ENCODE data around the gene CHMP4A. TPM values are rescaled to one million over a fixed set of nuclear protein-coding genes. Genes with fewer than 3 reads are reported as not detected.
"Not testable (repeated sequence)": the region's sequence is repeated elsewhere in the genome, so short reads cannot be mapped to it uniquely, and the experiment has no call there.

CHMP4A gene
- total RNA-seq, 1 donor from 2014 or later: 33.1 TPM

DNA sequence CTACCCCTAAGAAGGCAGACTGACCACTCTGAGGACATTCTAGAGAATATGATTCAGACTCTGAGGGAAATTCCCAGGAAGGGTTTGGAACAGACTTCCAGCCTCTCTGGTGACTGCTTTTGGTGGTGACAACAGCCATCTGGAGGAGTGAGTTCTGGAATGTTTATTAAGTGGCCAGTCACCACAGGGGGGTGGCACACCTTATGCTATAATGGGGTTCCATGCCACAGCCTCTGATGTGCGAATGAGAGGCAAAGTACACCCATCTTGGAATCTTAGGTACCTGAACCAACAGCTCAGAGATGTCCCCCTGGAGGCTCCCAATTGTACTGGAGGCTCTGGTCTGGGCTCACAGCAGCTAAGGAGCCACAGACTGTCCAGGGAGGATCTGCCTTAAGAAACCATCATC lies 38.6 kb upstream of the CHMP4A start:
- DNase-seq: no peak
- Histone ChIP-seq H3K4me1 (no peaks in the 10 kb centered on the region), H3K4me3 (no peak overlapping the region), H3K27ac (replicated peaks) (no peak overlapping the region), H3K36me3 (peaks cover 3% of the 10 kb centered on the region), H3K27me3 (ENCODE audit: low read depth) (no peaks in the 10 kb centered on the region), H3K9me3 (replicated peaks) (no peaks in the 10 kb centered on the region)
- TF ChIP-seq, protein P1, sequence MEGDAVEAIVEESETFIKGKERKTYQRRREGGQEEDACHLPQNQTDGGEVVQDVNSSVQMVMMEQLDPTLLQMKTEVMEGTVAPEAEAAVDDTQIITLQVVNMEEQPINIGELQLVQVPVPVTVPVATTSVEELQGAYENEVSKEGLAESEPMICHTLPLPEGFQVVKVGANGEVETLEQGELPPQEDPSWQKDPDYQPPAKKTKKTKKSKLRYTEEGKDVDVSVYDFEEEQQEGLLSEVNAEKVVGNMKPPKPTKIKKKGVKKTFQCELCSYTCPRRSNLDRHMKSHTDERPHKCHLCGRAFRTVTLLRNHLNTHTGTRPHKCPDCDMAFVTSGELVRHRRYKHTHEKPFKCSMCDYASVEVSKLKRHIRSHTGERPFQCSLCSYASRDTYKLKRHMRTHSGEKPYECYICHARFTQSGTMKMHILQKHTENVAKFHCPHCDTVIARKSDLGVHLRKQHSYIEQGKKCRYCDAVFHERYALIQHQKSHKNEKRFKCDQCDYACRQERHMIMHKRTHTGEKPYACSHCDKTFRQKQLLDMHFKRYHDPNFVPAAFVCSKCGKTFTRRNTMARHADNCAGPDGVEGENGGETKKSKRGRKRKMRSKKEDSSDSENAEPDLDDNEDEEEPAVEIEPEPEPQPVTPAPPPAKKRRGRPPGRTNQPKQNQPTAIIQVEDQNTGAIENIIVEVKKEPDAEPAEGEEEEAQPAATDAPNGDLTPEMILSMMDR (IDR thresholded peaks at IDR 0.05; ENCODE audit: borderline replicate concordance): no peak
- intact Hi-C loops (cut with micrococcal nuclease): no loop called here

DNA sequence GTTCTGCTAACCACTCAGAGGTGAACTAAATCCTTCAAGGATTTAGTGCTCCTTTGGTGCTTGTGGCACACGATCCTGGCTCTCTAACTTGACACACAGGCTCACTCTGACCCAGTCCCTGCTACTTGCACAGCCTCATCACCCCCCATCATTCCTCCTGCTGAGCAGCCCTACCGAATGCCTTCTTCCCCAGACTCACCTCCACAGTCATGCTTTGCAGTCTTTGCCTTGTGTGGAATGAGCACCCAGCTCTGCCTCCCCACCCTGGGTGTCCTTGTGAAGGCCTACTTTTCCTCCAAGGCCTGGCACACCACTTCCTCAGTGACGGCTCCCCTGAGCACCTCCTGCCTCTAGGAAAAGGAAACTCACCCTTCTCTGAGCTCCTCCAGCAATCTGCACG lies 37.1 kb upstream of the CHMP4A start:
- no peak overlapping the region for H3K4me3 ChIP-seq
- TF ChIP-seq, protein P1 (IDR thresholded peaks at IDR 0.05; ENCODE audit: borderline replicate concordance): no peak
- intact Hi-C loops (cut with micrococcal nuclease): no loop called here
- no peak for DNase-seq
- no peaks in the 10 kb centered on the region for H3K4me1 ChIP-seq
- H3K27ac ChIP-seq (replicated peaks): no peak overlapping the region
- peaks cover 3% of the 10 kb centered on the region for H3K36me3 ChIP-seq
- no peaks in the 10 kb centered on the region for H3K27me3 ChIP-seq (ENCODE audit: low read depth)
- H3K9me3 ChIP-seq (replicated peaks): no peaks in the 10 kb centered on the region

DNA sequence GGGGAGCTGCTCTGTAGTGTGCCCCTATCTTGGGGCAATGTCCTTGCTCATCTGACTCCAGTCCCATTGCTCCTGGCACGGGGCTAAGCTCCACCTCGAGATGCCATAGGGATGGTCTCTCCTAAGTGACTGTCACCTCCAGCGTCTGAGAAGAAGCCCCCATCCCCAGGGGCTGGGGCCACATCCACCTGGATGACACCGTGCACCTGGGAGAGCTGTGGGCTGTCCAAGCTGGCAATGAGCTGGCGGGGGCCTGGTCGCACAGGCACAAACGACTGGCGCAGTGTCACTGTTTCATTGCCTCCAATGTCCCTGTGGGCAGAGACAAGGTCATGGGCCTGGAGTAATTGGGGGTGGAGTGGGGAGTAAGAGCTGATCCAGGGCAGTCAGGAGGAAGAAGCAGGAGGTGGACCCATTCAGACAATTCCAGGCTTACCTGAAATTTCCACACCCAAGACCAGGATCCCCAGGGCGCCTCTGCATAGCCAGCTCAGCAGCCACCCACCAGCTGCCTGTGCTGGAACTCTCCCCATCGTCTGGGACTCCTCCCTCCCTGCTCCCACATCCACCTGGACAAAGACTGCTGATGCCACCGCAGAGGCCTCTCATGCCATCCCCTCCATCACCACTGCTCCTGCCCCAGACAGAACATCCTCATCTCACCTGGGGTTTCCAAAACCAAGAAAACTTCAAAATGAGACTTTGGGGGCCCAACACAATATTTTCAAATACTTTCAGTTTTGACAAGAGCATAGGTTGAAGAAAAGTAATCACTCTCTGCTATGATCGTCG lies 36.1 kb upstream of the CHMP4A start:
- Histone ChIP-seq H3K9me3 (replicated peaks) (no peaks in the 10 kb centered on the region), H3K4me3 (no peak overlapping the region), H3K27me3 (ENCODE audit: low read depth) (no peaks in the 10 kb centered on the region), H3K27ac (replicated peaks) (no peak overlapping the region), H3K36me3 (peaks cover 3% of the 10 kb centered on the region), H3K4me1 (no peaks in the 10 kb centered on the region)
- intact Hi-C loops (cut with micrococcal nuclease): no loop called here
- no peak for DNase-seq
- TF ChIP-seq, protein P1 (IDR thresholded peaks at IDR 0.05; ENCODE audit: borderline replicate concordance): no peak

DNA sequence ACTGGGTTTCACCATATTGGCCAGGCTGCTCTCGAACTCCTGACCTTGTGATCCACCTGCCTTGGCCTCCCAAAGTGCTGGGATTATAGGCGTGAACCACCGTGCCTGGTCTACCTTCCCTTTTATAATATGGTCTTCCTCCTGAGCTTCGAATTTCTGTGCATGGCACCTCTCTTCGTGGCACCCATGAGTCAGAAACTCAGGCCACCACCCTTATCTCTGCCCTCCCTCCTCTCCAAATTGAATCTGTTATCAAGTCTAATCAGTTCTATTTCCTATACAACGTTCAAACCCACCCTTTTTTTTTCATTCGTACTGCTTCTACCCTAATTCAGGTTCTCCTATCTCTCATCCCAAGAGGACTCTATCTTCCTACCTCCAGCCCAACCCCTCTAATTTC lies 34.1 kb upstream of the CHMP4A start:
- H3K27ac ChIP-seq (replicated peaks): no peak overlapping the region
- DNase-seq: no peak
- intact Hi-C loops (cut with micrococcal nuclease): no loop called here
- TF ChIP-seq, protein P1 (IDR thresholded peaks at IDR 0.05; ENCODE audit: borderline replicate concordance): no peak
- no peak overlapping the region for H3K4me3 ChIP-seq
- H3K27me3 ChIP-seq (ENCODE audit: low read depth): no peaks in the 10 kb centered on the region
- peaks cover 10% of the 10 kb centered on the region for H3K4me1 ChIP-seq
- H3K36me3 ChIP-seq: no peaks in the 10 kb centered on the region
- H3K9me3 ChIP-seq (replicated peaks): no peaks in the 10 kb centered on the region

DNA sequence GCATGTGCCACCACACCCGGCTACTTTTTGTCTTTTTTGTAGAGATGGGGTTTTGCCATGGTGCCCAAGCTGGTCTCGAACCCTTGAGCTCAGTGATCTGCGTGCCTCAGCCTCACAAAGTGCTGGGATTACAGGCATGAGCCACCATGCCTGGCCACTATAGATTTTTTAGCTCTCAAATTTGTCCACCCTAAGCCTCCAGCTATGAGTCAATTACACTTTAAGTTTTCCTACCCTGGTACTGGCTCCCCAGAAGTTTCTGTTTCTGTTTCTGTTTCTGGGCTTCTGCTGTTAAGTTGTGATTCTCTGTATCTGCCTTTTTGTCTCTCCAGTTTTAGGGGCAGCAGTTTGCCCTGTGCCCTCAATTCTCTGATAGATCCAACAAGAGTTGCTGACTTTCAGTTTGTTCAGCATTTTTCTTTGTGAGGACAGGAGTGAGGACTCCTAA lies 33.5 kb upstream of the CHMP4A start:
- DNase-seq: no peak
- Histone ChIP-seq H3K9me3 (replicated peaks) (no peaks in the 10 kb centered on the region), H3K27ac (replicated peaks) (no peak overlapping the region), H3K36me3 (no peaks in the 10 kb centered on the region), H3K4me1 (peaks cover 13% of the 10 kb centered on the region), H3K4me3 (no peak overlapping the region), H3K27me3 (ENCODE audit: low read depth) (no peaks in the 10 kb centered on the region)
- TF ChIP-seq, protein P1 (IDR thresholded peaks at IDR 0.05; ENCODE audit: borderline replicate concordance): no peak
- intact Hi-C loops (cut with micrococcal nuclease): no loop called here

DNA sequence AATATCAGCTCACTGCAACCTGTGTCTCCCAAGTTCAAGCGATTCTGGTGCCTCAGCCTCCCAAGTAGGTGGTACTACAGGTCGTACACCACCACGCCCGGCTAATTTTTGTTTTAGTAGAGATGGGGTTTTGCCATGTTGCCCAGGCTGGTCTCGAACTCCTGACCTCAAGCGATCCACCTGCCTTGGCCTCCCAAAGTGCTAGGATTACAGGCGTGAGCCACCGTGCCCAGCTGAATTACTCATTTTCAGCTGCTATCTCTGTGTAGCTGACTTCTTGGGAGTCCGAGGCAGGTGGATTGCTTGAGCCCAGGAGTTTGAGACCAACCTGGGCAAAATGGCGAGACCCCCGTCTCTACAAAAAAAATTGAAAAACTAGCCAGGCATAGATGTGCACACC lies 32.1 kb upstream of the CHMP4A start:
- H3K4me1 ChIP-seq: peaks cover 28% of the 10 kb centered on the region
- H3K4me3 ChIP-seq; intact Hi-C loops (cut with micrococcal nuclease); H3K9me3 ChIP-seq (replicated peaks); DNase-seq; H3K27ac ChIP-seq (replicated peaks); H3K27me3 ChIP-seq (ENCODE audit: low read depth): not testable (repeated sequence)
- H3K36me3 ChIP-seq: peaks cover 11% of the 10 kb centered on the region

Measured in left ventricle myocardium inferior (tissue), 1 donor.